Measurements from ENCODE around the gene SON. TPM values are rescaled to one million over a fixed set of nuclear protein-coding genes. Genes with fewer than 3 reads are reported as not detected.

Gene SON
- total and polyA plus RNA-seq, 2 of the 13 experiments (the other 11 are each of a cell fraction or from before 2014, with no cell fraction given) = 61.3 to 78.3 TPM

GRCh38 chr21:33542640-33543504 lies at the start of gene SON (continued):
- TF ChIP-seq ZNF691 (CRISPR knock-in tag; IDR thresholded peaks at IDR 0.05; ENCODE audit: borderline replicate concordance, low read depth) = no peak
- TF ChIP-seq PTBP1 (IDR thresholded peaks at IDR 0.05; ENCODE audit: low read depth, low read length, poor library complexity, severe bottlenecking) = no peak
- TF ChIP-seq SMARCE1 (IDR thresholded peaks at IDR 0.05; ENCODE audit: borderline replicate concordance) = no peak
- TF ChIP-seq NFRKB (IDR thresholded peaks at IDR 0.05) = peak; percentile 86
- no peak; the same call in 1 of the 2 replicates for TF ChIP-seq BORCS8-MEF2B (CRISPR knock-in tag; IDR thresholded peaks at IDR 0.05)
- TF ChIP-seq ZKSCAN1 (IDR thresholded peaks at IDR 0.05; ENCODE audit: low read length) = no peak
- TF ChIP-seq MNT (IDR thresholded peaks at IDR 0.05) = peak; percentile 27; the same call in 1 of the 2 replicates
- TF ChIP-seq NCOR1 (IDR thresholded peaks at IDR 0.05; ENCODE audit: borderline replicate concordance, low read length) = no peak
- no peak for TF ChIP-seq ZBTB49 (CRISPR knock-in tag; IDR thresholded peaks at IDR 0.05; ENCODE audit: borderline replicate concordance)
- TF ChIP-seq CREM (IDR thresholded peaks at IDR 0.05) = peak; percentile 90
- TF ChIP-seq CREM (CRISPR knock-in tag; IDR thresholded peaks at IDR 0.05) = no peak
- TF ChIP-seq TEAD3 (CRISPR knock-in tag; optimal IDR thresholded peaks at IDR 0.05; ENCODE audit: borderline replicate concordance) = peak; percentile 70
- TF ChIP-seq NFKBIZ (CRISPR knock-in tag; IDR thresholded peaks at IDR 0.05) = no peak; the same call in 1 of the 2 replicates
- no peak; the same call in 1 of the 2 replicates for TF ChIP-seq MIXL1 (CRISPR knock-in tag; IDR thresholded peaks at IDR 0.05)
- TF ChIP-seq TIGD3 (CRISPR knock-in tag; IDR thresholded peaks at IDR 0.05; ENCODE audit: borderline replicate concordance) = no peak; the same call in 1 of the 2 replicates
- TF ChIP-seq SIX1 (CRISPR knock-in tag; IDR thresholded peaks at IDR 0.05; ENCODE audit: borderline replicate concordance) = no peak
- peak; percentile 58; the same call in 1 of the 2 replicates for TF ChIP-seq ZMAT3 (CRISPR knock-in tag; conservative IDR thresholded peaks at IDR 0.05)
- no peak for TF ChIP-seq ZNF235 (CRISPR knock-in tag; IDR thresholded peaks at IDR 0.05; ENCODE audit: borderline replicate concordance)
- TF ChIP-seq CBX1 (IDR thresholded peaks at IDR 0.05; ENCODE audit: low read depth) = no peak
- TF ChIP-seq CREB1 (IDR thresholded peaks at IDR 0.05) = peak; percentile 84
- peak; percentile 85 for TF ChIP-seq CREB1 (CRISPR knock-in tag; IDR thresholded peaks at IDR 0.05)
- TF ChIP-seq TOE1 (CRISPR knock-in tag; IDR thresholded peaks at IDR 0.05) = 0 out of 2 replicates have a peak, but pooled peaks have one; percentile 53
- no peak for TF ChIP-seq ZNF292 (CRISPR knock-in tag; IDR thresholded peaks at IDR 0.05; ENCODE audit: borderline replicate concordance, low read depth)
- no peak for TF ChIP-seq ZNF724P (CRISPR knock-in tag; IDR thresholded peaks at IDR 0.05; ENCODE audit: borderline replicate concordance)
- TF ChIP-seq RCOR2 (CRISPR knock-in tag; IDR thresholded peaks at IDR 0.05) = no peak
- TF ChIP-seq JARID2 (CRISPR knock-in tag; IDR thresholded peaks at IDR 0.05; ENCODE audit: insufficient replicate concordance) = no peak

All from HepG2 (cell line).